Astrocyte (in vitro differentiated cells and primary cell): Measurements from ENCODE around the gene CORIN. TPM values are rescaled to one million over a fixed set of nuclear protein-coding genes. Genes with fewer than 3 reads are reported as not detected.

Source experiments
- DNase-seq: peaks from one replicate; pipeline ENCODE4 v3.0.0-alpha.2; 2010; ENCODE audit warnings: low read depth
- FAIRE-seq: peaks from 2 replicates; lab custom pipeline; 2011; peaks lifted over from hg19 to GRCh38; lab: Jason Lieb, UNC
- H2AFZ ChIP-seq: 2 replicates; pipeline ENCODE4 v1.6.0; 2012; ENCODE audit warnings: low read depth, low read length, inconsistent platforms
- H3K27ac ChIP-seq: 2 replicates; pipeline ENCODE4 v1.5.1; 2011; ENCODE audit warnings: low read depth, low read length, inconsistent platforms
- H3K27me3 ChIP-seq: 2 replicates; pipeline ENCODE4 v1.6.0; 2011; ENCODE audit warnings: low read length, inconsistent platforms; ENCODE audit not compliant: insufficient read depth
- H3K36me3 ChIP-seq: 2 replicates; pipeline ENCODE4 v1.5.1; 2011; ENCODE audit warnings: low read length, inconsistent platforms; ENCODE audit not compliant: insufficient read depth
- H3K4me1 ChIP-seq: 2 replicates; pipeline ENCODE4 v1.5.1; 2011; ENCODE audit warnings: low read length, inconsistent platforms; ENCODE audit not compliant: insufficient read depth
- H3K4me2 ChIP-seq: 2 replicates; pipeline ENCODE4 v1.6.0; 2012; ENCODE audit warnings: low read length, inconsistent platforms
- H3K4me3 ChIP-seq: 2 replicates; pipeline ENCODE4 v1.5.1; 2011; ENCODE audit warnings: low read depth, mild to moderate bottlenecking, low read length, inconsistent platforms; ENCODE audit not compliant: insufficient read depth
- H3K79me2 ChIP-seq: 2 replicates; pipeline ENCODE4 v1.6.0; 2012; ENCODE audit warnings: mild to moderate bottlenecking, low read length, inconsistent platforms; ENCODE audit not compliant: insufficient read depth
- H3K9ac ChIP-seq: 2 replicates; pipeline ENCODE4 v1.6.0; 2012; ENCODE audit warnings: mild to moderate bottlenecking, low read length, inconsistent platforms
- H3K9me3 ChIP-seq: 2 replicates; pipeline ENCODE4 v1.5.1; 2012; ENCODE audit warnings: low read depth, mild to moderate bottlenecking, low read length, inconsistent platforms; ENCODE audit not compliant: insufficient read depth
- H4K20me1 ChIP-seq: 2 replicates; pipeline ENCODE4 v1.6.0; 2012; ENCODE audit warnings: low read length, inconsistent platforms; ENCODE audit not compliant: insufficient read depth
- H3K27ac Mint-ChIP-seq: one replicate; pipeline ENCODE4 v1.8.0; 2021; ENCODE audit warnings: mild to moderate bottlenecking, mixed read lengths; ENCODE audit not compliant: unreplicated experiment
- H3K27me3 Mint-ChIP-seq: one replicate; pipeline ENCODE4 v1.8.0; 2021; ENCODE audit warnings: low read depth, mixed read lengths; ENCODE audit not compliant: unreplicated experiment
- H3K36me3 Mint-ChIP-seq: one replicate; pipeline ENCODE4 v1.8.0; 2021; ENCODE audit warnings: low read depth, mixed read lengths; ENCODE audit not compliant: unreplicated experiment
- H3K4me1 Mint-ChIP-seq: one replicate; pipeline ENCODE4 v1.8.0; 2021; ENCODE audit warnings: low read depth, mixed read lengths; ENCODE audit not compliant: unreplicated experiment
- H3K4me3 Mint-ChIP-seq: one replicate; pipeline ENCODE4 v1.8.0; 2021; ENCODE audit warnings: mild to moderate bottlenecking, moderate library complexity, mixed read lengths; ENCODE audit not compliant: unreplicated experiment
- H3K9me3 Mint-ChIP-seq: one replicate; pipeline ENCODE4 v1.8.0; 2021; ENCODE audit warnings: mild to moderate bottlenecking, mixed read lengths; ENCODE audit not compliant: unreplicated experiment
- CTCF ChIP-seq: IDR thresholded peaks from 2 replicates; pipeline ENCODE4 v1.5.1; 2011; ENCODE audit warnings: low read depth, mild to moderate bottlenecking, inconsistent platforms, low read length, moderate library complexity; ENCODE audit not compliant: insufficient read depth
- EZH2 ChIP-seq: IDR thresholded peaks from 2 replicates; pipeline ENCODE4 v1.6.1; 2012; ENCODE audit warnings: mild to moderate bottlenecking, low read length, inconsistent platforms; ENCODE audit not compliant: insufficient read depth
- total RNA-seq: library from RNA; stranded (reverse); gene quantifications from 2 replicates; pipeline ENCODE4 v1.2.1, GENCODE V29; 2021

CORIN gene
- total RNA-seq, 1 donor from 2014 or later = 0.20 TPM

DNA sequence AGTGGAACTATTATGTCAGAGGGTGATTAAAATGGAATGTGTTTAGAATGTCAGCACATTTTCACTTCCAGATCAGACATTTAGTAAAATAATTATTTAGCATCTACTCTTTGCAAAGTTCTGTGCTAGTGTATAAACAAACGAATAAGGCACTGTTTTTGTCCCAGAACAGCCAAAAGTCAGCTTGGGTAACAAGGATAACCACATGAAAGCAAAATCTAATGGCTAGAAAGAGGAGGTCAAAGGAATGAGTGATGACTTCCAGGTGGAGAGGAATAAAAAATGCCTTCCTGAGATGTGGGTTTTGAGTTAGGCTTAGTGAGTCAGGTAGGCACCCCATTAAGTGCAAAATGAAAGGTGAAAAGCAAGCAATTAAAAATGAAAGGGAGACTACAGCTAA, 240.2 kb downstream of the CORIN start:
- DNase-seq = peak; percentile 51
- H3K27me3 ChIP-seq = no peaks in the 10 kb centered on the region
- no peak overlapping the region for H3K9ac ChIP-seq
- no peaks in the 10 kb centered on the region for H3K9me3 Mint-ChIP-seq
- H3K27me3 Mint-ChIP-seq = no peaks in the 10 kb centered on the region
- no peaks in the 10 kb centered on the region for H3K9me3 ChIP-seq
- no peaks in the 10 kb centered on the region for H3K36me3 ChIP-seq
- no peak overlapping the region for H3K4me2 ChIP-seq
- no peak overlapping the region for H2AFZ ChIP-seq
- no peaks in the 10 kb centered on the region for H3K4me1 ChIP-seq
- H3K4me3 ChIP-seq = no peak overlapping the region
- no peaks in the 10 kb centered on the region for H4K20me1 ChIP-seq
- peaks cover 8% of the 10 kb centered on the region for H3K36me3 Mint-ChIP-seq
- no peaks in the 10 kb centered on the region for H3K79me2 ChIP-seq
- H3K27ac Mint-ChIP-seq = no peak overlapping the region
- peaks cover 2% of the 10 kb centered on the region for H3K4me1 Mint-ChIP-seq
- no peak for TF ChIP-seq EZH2
- no peak for TF ChIP-seq CTCF
- FAIRE-seq = no peak
- H3K27ac ChIP-seq = no peak overlapping the region
- no peak overlapping the region for H3K4me3 Mint-ChIP-seq

GRCh38 chr4:47590325-47590724, 247.5 kb downstream of the CORIN start:
- Mint-ChIP-seq H3K4me1 (no peaks in the 10 kb centered on the region), H3K36me3 (peaks cover 40% of the 10 kb centered on the region), H3K4me3 (no peak overlapping the region), H3K27me3 (no peaks in the 10 kb centered on the region), H3K27ac (no peak overlapping the region), H3K9me3 (peaks cover 3% of the 10 kb centered on the region)
- FAIRE-seq (no peak), DNase-seq (no peak)
- H3K79me2 ChIP-seq = no peaks in the 10 kb centered on the region
- peaks cover 42% of the 10 kb centered on the region for H3K36me3 ChIP-seq
- H4K20me1 ChIP-seq = no peaks in the 10 kb centered on the region
- H3K9ac ChIP-seq = no peak overlapping the region
- H3K4me3 ChIP-seq = no peak overlapping the region
- H3K27me3 ChIP-seq = no peaks in the 10 kb centered on the region
- H3K4me2 ChIP-seq = no peak overlapping the region
- H3K4me1 ChIP-seq = no peaks in the 10 kb centered on the region
- H3K9me3 ChIP-seq = peaks cover 5% of the 10 kb centered on the region
- no peak for TF ChIP-seq EZH2
- H2AFZ ChIP-seq = no peak overlapping the region
- no peak overlapping the region for H3K27ac ChIP-seq

GRCh38 chr4:47579235-47579634, 258.6 kb downstream of the CORIN start:
- Histone ChIP-seq H3K4me1 (no peaks in the 10 kb centered on the region), H2AFZ (no peak overlapping the region), H3K9me3 (no peaks in the 10 kb centered on the region), H4K20me1 (no peaks in the 10 kb centered on the region), H3K36me3 (peaks cover 65% of the 10 kb centered on the region), H3K9ac (no peak overlapping the region), H3K27me3 (no peaks in the 10 kb centered on the region), H3K4me3 (no peak overlapping the region), H3K79me2 (no peaks in the 10 kb centered on the region), H3K27ac (no peak overlapping the region), H3K4me2 (no peak overlapping the region)
- DNase-seq = no peak
- TF ChIP-seq CTCF (no peak), EZH2 (no peak)
- Mint-ChIP-seq H3K9me3 (no peaks in the 10 kb centered on the region), H3K4me1 (no peaks in the 10 kb centered on the region), H3K27me3 (no peaks in the 10 kb centered on the region), H3K4me3 (no peak overlapping the region), H3K27ac (no peak overlapping the region), H3K36me3 (peaks cover 52% of the 10 kb centered on the region)
- FAIRE-seq = no peak
